NCI-H748 (cell line): Measurements from ENCODE around the gene PTGIR.
"Not testable (repeated sequence)": the region's sequence is repeated elsewhere in the genome, so short reads cannot be mapped to it uniquely, and the experiment has no call there.

Source experiments
- DNase-seq: peaks from one replicate; lab custom pipeline; 2025; ENCODE audit not compliant: unreplicated experiment; lab: John Stamatoyannopoulos, UW

The PTGIR gene

DNA sequence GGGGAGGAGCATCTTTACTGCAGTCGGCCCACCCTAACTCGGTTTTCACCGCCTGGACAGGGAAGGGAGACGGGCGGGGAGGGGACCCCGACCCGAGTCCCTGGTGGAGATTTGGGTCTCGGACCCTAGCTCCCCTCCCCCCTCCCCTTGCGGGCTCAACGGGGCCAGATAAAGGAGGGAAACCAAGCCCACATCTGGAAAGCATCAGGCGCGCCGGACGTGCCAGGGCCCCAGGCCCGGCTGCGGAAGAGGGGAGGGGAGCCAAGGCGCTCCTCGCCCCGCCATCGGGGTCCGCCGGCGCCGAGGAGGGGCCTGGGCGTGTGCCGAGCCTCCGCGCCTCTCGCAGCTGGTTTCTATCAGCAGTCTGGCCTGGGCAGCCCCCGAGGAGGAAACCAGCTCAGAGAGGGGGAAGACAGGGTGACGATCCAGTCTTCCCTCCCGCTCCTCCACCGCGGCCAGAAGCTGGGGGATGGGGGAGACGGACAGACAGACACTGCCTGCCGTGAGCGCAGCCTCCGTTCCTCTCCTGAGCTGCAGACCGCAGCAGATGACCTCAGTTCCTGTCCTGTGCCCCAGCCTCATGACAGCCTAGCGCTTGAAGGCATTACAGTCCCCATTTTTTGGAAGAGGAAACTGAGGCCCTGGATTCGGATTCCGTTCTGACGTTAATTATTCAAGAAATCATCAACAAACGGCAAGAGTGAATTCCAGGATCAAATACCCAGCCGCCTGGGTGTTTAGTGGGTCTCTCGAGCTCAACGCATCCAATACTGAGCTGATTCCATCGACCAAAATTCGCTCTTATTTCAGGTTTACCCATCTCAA lies 14.7 kb upstream of the PTGIR start:
- DNase-seq = peak; percentile 79

- DNase-seq = no peak
These were observed 12.3 kb upstream of the PTGIR start for GRCh38 chr19:46637224-46637623.

- peak; percentile 24 for DNase-seq
These were observed 11.3 kb upstream of the PTGIR start, which contains the start of gene GNG8 for GRCh38 chr19:46635920-46636761. GNG8 (minus strand) TSS chr19:46636202; CDS start chr19:46634682, 1,520 bp downstream.

GRCh38 chr19:46634656-46635218 lies 9.8 kb upstream of the PTGIR start:
- peak; percentile 73 for DNase-seq

GRCh38 chr19:46634045-46634655 lies 9.3 kb upstream of the PTGIR start:
- peak; percentile 85 for DNase-seq

DNA sequence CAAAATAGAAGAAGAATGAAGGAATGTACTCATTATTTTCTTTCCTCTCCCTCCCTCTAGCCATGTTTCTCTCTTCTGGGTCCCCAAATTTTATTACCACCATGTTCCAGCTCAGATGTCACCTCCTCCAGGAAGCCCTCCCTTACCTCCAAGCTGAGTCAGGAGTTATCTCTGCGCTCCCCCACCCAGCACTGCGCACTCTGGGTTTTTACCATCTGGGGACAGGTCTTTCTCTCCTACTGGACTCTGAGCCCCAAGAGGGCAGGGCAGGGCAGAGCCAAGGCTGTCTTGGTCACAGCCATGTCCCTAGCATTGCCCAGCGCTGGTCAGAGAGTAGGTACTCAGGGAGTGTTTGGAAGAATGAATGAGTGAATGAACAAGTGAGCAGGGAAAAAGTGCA lies 8.2 kb upstream of the PTGIR start:
- no peak for DNase-seq

GRCh38 chr19:46631481-46631880 lies 6.6 kb upstream of the PTGIR start:
- no peak for DNase-seq

DNA sequence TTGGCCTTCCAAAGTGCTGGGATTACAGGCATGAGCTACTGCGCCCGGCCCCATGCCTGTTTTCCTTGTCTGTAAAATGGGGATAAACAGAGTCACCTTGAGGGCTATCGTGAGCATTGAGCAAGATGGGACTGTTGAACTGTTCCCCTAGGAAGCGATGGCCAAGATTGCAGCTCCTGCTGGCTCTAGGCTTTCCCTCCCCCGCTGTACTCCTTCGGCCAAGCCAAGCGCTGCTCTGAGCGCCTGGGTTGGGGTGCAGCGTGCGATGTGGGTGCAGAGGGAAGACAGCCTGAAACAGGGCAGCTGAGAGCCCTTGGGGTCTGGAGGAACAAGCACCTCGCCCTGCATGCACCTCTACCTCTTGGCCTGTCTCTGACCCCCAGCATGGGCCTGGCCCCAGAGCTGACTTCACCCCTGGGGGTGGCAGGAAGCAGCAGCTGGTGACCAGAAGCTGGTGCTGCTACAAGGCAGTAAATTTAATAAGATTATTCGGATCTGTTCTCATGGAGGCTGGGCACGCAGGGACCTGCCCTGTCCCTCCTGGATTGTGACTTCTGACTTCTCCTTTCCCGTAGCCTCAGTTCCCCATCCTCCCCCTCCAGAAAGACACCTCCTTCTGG lies 5.8 kb upstream of the PTGIR start:
- no peak for DNase-seq

DNA sequence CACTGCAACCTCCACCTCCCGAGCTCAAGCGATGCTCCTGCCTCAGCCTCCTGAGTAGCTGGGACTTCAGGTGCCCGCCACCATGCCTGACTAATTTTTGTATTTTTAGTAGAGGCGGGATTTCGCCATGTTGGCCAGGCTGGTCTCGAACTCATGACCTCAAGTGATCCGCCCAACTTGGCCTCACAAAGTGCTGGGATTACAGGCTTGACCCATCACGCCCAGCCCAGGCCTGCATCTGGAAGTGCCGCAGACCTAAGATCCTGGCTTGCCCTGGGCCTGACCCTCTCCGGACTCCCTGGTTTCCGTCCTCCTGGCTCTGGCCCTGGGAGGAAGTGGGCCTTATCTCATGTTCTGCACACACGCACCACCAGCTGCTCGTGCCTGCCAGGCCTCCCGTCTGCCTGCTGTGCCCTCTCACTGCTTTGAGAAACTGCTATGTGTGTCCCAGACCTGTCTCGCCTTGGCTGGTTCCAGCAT lies 4.7 kb upstream of the PTGIR start:
- DNase-seq = no peak

DNA sequence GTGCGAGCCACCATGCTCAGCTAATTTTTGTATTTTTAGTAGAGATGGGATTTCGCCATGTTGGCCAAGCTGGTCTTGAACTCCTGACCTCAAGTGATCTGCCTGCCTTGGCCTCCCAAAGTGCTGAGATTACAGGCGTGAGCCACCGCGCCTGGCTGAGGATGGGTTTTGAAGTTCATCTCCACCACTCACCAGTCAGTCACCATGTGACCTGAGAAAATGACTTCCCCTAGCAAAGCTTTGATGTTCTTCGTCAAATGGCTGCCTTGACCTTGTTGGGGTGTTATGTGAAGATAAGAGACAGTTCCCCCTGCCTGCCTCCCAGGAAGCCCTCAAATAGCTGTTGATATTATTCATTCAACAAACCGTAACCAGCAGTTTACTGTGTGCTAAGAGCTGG lies 4.1 kb upstream of the PTGIR start:
- not testable (repeated sequence) for DNase-seq

GRCh38 chr19:46626446-46626845 lies 1.6 kb upstream of the PTGIR start:
- DNase-seq = no peak

GRCh38 chr19:46625731-46626130 lies 842 bp upstream of the PTGIR start:
- no peak for DNase-seq

- no peak for DNase-seq
These were observed 880 bp downstream of the PTGIR start for GRCh38 chr19:46623915-46624502.

GRCh38 chr19:46622118-46622446 lies 2.8 kb downstream of the PTGIR start:
- DNase-seq = no peak

GRCh38 chr19:46621191-46622117 lies 3.4 kb downstream of the PTGIR start:
- no peak for DNase-seq

- DNase-seq = no peak
These were observed 4.2 kb downstream of the PTGIR start for GRCh38 chr19:46620716-46621115.

GRCh38 chr19:46620267-46620666 lies 4.6 kb downstream of the PTGIR start:
- no peak for DNase-seq

GRCh38 chr19:46618670-46619231 lies 6.1 kb downstream of the PTGIR start:
- DNase-seq = no peak

GRCh38 chr19:46617601-46618000 lies 7.3 kb downstream of the PTGIR start:
- no peak for DNase-seq
